GM12878 (cell line): ENCODE results near the gene S1PR1. TPM values are rescaled to one million over a fixed set of nuclear protein-coding genes. Genes with fewer than 3 reads are reported as not detected.

Experiments used
- ATAC-seq: fragments of 200-7000 bp; cut with Tn5 transposase; 3 replicates; pipeline ENCODE4 v1.9.1; 2020; ENCODE audit warnings: mild to moderate bottlenecking, moderate library complexity
- BruUV-seq: library from RNA; stranded (reverse); fragments of 400-500 nt; replicated peaks from 2 replicates; lab custom pipeline; 2021; lab: Mats Ljungman, UMichigan
- CTCF ChIA-PET: fragments of 300-600 bp; sonication (Branson Sonifier 250); formaldehyde crosslinking; extraction: SDS; loops from one replicate; lab custom pipeline; 2021; ENCODE audit warnings: inconsistent platforms; lab: Yijun Ruan, JAX
- POLR2A ChIA-PET: fragments of 350-600 bp; formaldehyde crosslinking; extraction: SDS; loops from one replicate; lab custom pipeline; 2021; ENCODE audit warnings: inconsistent platforms; lab: Charles Lee
- RAD21 ChIA-PET: fragments of 300-600 bp; sonication (Branson Sonifier 250); formaldehyde crosslinking; loops from one replicate; lab custom pipeline; 2023; ENCODE audit warnings: antibody characterized with exemption; ENCODE audit not compliant: unreplicated experiment; lab: Charles Lee
- SMC1A ChIA-PET: fragments of 300-600 bp; sonication (Branson Sonifier 250); formaldehyde crosslinking; loops from one replicate; lab custom pipeline; 2023; ENCODE audit not compliant: unreplicated experiment, uncharacterized antibody; lab: Charles Lee
- DNase-seq: peaks from one replicate; pipeline ENCODE4 v3.0.0-alpha.2; 2011; ENCODE audit warnings: low read depth, low spot score
- FAIRE-seq: peaks from 3 replicates; lab custom pipeline; 2011; peaks lifted over from hg19 to GRCh38; lab: Jason Lieb, UNC
- H2AFZ ChIP-seq: 2 replicates; pipeline ENCODE4 v1.6.0; 2011; ENCODE audit warnings: low read depth, low read length, control low read depth; ENCODE audit not compliant: control insufficient read depth
- H3K27ac ChIP-seq: 2 replicates; pipeline ENCODE4 v1.5.1; 2011; ENCODE audit warnings: control low read depth; ENCODE audit not compliant: control insufficient read depth, insufficient read depth
- H3K27me3 ChIP-seq, 2 experiments: replicated peaks in 1 of 2; 2 replicates each; pipeline versions ENCODE4 v1.6.0 to v1.6.1; 2011; ENCODE audit warnings: low read length in 1 of 2; ENCODE audit not compliant: control insufficient read depth in 2 of 2, insufficient read depth in 2 of 2
- H3K36me3 ChIP-seq, 2 experiments: 2 replicates each; pipeline ENCODE4 v1.5.1; 2011; ENCODE audit warnings: low read length in 1 of 2; ENCODE audit not compliant: control insufficient read depth in 2 of 2, insufficient read depth in 2 of 2
- H3K4me1 ChIP-seq: 2 replicates; pipeline ENCODE4 v1.6.1; 2011; ENCODE audit warnings: mild to moderate bottlenecking, low read length, moderate library complexity, mixed read lengths; ENCODE audit not compliant: control insufficient read depth, insufficient read depth
- H3K4me2 ChIP-seq: 2 replicates; pipeline ENCODE4 v1.6.0; 2011; ENCODE audit warnings: control low read depth; ENCODE audit not compliant: control insufficient read depth, insufficient read depth
- H3K4me3 ChIP-seq: fragments of 200-600 bp; sonication (generic); 2 replicates; pipeline ENCODE4 v1.5.1; 2016
- H3K79me2 ChIP-seq: 2 replicates; pipeline ENCODE4 v1.6.0; 2011; ENCODE audit warnings: low read length; ENCODE audit not compliant: control insufficient read depth, insufficient read depth
- H3K9ac ChIP-seq: 2 replicates; pipeline ENCODE4 v1.8.0; 2011; ENCODE audit warnings: low read length, control low read depth, mixed read lengths; ENCODE audit not compliant: control insufficient read depth, insufficient read depth
- H3K9me3 ChIP-seq: replicated peaks from 3 replicates; pipeline ENCODE4 v1.5.1; 2011; ENCODE audit warnings: mild to moderate bottlenecking, low read length; ENCODE audit not compliant: control insufficient read depth, insufficient read depth
- H4K20me1 ChIP-seq: 2 replicates; pipeline ENCODE4 v1.6.0; 2011; ENCODE audit not compliant: control insufficient read depth, insufficient read depth
- GABPA ChIP-seq: IDR thresholded peaks from 2 replicates; pipeline ENCODE4 v1.6.1; 2014; ENCODE audit warnings: antibody characterized with exemption, low read depth, mild to moderate bottlenecking, inconsistent platforms
- HDAC6 ChIP-seq: fragments of 200-600 bp; sonication (generic); IDR thresholded peaks from one replicate; pipeline ENCODE4 v1.8.0; 2017; ENCODE audit warnings: antibody characterized with exemption; ENCODE audit not compliant: unreplicated experiment
- MYB ChIP-seq: fragments of 150-350 bp; IDR thresholded peaks from 2 replicates; pipeline ENCODE4 v1.6.1; 2014; ENCODE audit warnings: mild to moderate bottlenecking, low read depth, low read length, borderline replicate concordance
- NR2C2 ChIP-seq: IDR thresholded peaks from 2 replicates; pipeline ENCODE4 v1.6.1; 2011; ENCODE audit warnings: borderline replicate concordance, low read depth; ENCODE audit not compliant: control insufficient read depth, insufficient read length
- SREBF1 ChIP-seq: IDR thresholded peaks from 2 replicates; pipeline ENCODE4 v1.6.1; 2012; ENCODE audit warnings: mild to moderate bottlenecking, low read length
- TAF1 ChIP-seq: IDR thresholded peaks from 2 replicates; pipeline ENCODE4 v1.6.1; 2011; ENCODE audit warnings: mild to moderate bottlenecking, low read depth, low read length, borderline replicate concordance
- YY1 ChIP-seq: IDR thresholded peaks from 2 replicates; pipeline ENCODE4 v1.6.1; 2011; ENCODE audit warnings: low read depth, mild to moderate bottlenecking, low read length
- ZBED1 ChIP-seq: IDR thresholded peaks from 2 replicates; pipeline ENCODE4 v1.6.1; 2016; ENCODE audit warnings: borderline replicate concordance
- ZNF384 ChIP-seq: IDR thresholded peaks from 2 replicates; pipeline ENCODE4 v1.6.1; 2012; ENCODE audit warnings: low read depth, mild to moderate bottlenecking, low read length, improper control_type of control experiment, borderline replicate concordance
- WGBS: methylation state at CpG from one replicate; pipeline ENCODE4 v1.1.6; 2016; ENCODE audit warnings: low lambda C conversion rate; ENCODE audit not compliant: insufficient replicate concordance, insufficient coverage; ENCODE audit errors: missing lambda C conversion rate; 5-methylcytosine and 5-hydroxymethylcytosine counted together
- in situ Hi-C: fragments of 300-500 bp; cut with MboI; formaldehyde crosslinking; loops from 9 replicates; pipeline ENCODE4 v1.14.3; 2018; ENCODE audit warnings: mixed read lengths
- intact Hi-C: fragments of 100-400 bp; cut with micrococcal nuclease; formaldehyde crosslinking; loops from one replicate; pipeline ENCODE4 v1.14.2; 2022; ENCODE audit not compliant: unreplicated experiment
- polyA plus RNA-seq, 11 experiments: library from polyadenylated mRNA; depleted of rRNA in 4 of 11; unstranded in 6 of 11; stranded (reverse) in 5 of 11; fragments of >200 nt; fragmentation: Nextera tagmentation in 4 of 11; fragmentation: Illumina TruSeq in 1 of 11; extraction: Ambion mirVana in 4 of 11; extraction: Trizol in 1 of 11; gene quantifications; 1 replicate in 1 of 11; 2 replicates in 10 of 11; pipeline versions ENCODE4 v1.2.1 to v1.2.3, GENCODE V29; 2011 to 2016; ENCODE audit warnings: inconsistent platforms in 2 of 11, missing spikeins in 2 of 11, low read depth in 1 of 11
- total RNA-seq, 4 experiments: library from RNA; depleted of rRNA in 3 of 4; stranded (reverse); fragments of >200 nt in 3 of 4; fragmentation: Illumina TruSeq in 1 of 4; extraction: Trizol in 1 of 4; gene quantifications; 2 replicates each; pipeline versions ENCODE4 v1.2.1 to v1.2.3, GENCODE V29; 2013 to 2021
- TF ChIP-seq, protein P1 (sequence below): IDR thresholded peaks from 2 replicates; pipeline ENCODE4 v1.6.1; 2011; ENCODE audit warnings: low read depth, mild to moderate bottlenecking, low read length, moderate library complexity, borderline replicate concordance; ENCODE audit errors: extremely low read depth
- TF ChIP-seq, protein P2 (sequence below): fragments of 450-650 bp; IDR thresholded peaks from 2 replicates; pipeline ENCODE4 v1.6.1; 2014; ENCODE audit warnings: mild to moderate bottlenecking
- TF ChIP-seq, protein P3 (sequence below): IDR thresholded peaks from 2 replicates; pipeline ENCODE4 v1.6.1; 2011; ENCODE audit warnings: borderline replicate concordance, low read depth, mild to moderate bottlenecking, moderate library complexity, low read length; ENCODE audit not compliant: insufficient read depth, poor library complexity, severe bottlenecking

Gene S1PR1
- total and polyA plus RNA-seq, 10 of the 15 experiments (the other 5 are each of a cell fraction or from before 2014, with no cell fraction given) = 3.8 to 59.4 (median 30.7) TPM

DNA sequence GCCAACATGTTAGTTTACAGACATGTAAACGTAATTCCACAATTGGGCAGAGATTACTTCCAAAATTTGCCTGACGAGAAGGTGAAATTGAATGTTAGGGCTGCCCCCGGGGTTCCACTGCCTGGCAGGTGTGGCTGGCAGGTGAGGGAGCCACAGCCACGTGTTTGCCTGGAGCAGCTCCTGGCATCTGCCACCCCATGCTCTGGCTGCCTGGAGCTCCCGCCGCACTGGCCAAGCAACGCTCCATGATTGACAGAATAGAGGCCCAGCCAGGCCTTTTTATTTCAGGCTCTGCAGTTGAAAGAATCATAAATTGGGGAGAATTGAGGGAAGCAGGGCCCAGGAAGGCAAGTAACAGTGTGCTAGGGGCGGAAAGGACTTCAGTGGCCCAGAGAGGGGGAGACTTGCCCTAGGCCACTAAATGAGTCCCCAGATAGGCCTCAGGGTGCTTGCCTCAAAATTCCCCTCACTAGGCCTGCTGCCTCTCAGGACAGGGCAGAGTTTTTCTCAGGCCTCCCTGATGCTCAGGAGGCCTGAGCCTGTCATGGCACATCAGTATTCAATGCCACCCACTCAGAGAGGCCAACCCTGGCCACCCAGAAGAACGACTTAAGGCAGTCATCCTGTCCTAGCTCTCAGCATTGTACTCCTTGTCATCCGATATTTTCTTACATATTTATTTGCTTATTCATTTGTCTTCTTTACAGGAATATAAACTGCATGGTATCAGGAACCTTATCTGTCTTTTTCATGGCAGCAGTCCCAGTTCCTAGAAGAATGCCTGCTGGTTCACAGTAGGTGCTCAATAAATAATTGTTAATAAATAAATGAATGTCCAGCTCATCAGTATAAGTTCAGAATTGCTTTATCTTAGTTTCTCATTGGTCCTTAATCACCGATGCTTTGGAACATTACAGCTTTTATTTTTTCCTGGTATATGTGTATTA, 16.6 kb upstream of the S1PR1 start:
- ATAC-seq (no peak), FAIRE-seq (no peak), DNase-seq (no peak)
- no TSS peak for BruUV-seq
- Histone ChIP-seq H4K20me1 (no peaks in the 10 kb centered on the region), H3K27me3 (no peaks in the 10 kb centered on the region), H3K9ac (no peak overlapping the region), H3K4me1 (peaks cover 12% of the 10 kb centered on the region), H3K4me2 (no peak overlapping the region), H3K79me2 (no peaks in the 10 kb centered on the region), H3K4me3 (no peak overlapping the region), H3K27ac (no peak overlapping the region), H2AFZ (no peak overlapping the region), H3K9me3 (no peaks in the 10 kb centered on the region), H3K36me3 (no peaks in the 10 kb centered on the region)
- ChIA-PET RAD21 (interaction anchor here (1.0 kb wide), 3 partner anchors 20 to 218 kb away, joined by 3 read pairs; no protein-coding TSS in a partner anchor), POLR2A (interaction anchor here (0.6 to 1.7 kb wide), 2 partner anchors 16 to 55 kb away, joined by 3 to 4 read pairs; no protein-coding TSS in a partner anchor), SMC1A (interaction anchor here (0.7 to 3.1 kb wide), 4 partner anchors 14 to 81 kb away, joined by 3 to 15 read pairs (median 4); no protein-coding TSS in a partner anchor), CTCF (interaction anchor here (1.3 to 3.0 kb wide), 3 partner anchors 18 to 83 kb away, joined by 3 to 14 read pairs (median 9); no protein-coding TSS in a partner anchor)
- TF ChIP-seq YY1 (no peak), HDAC6 (no peak), ZNF384 (no peak), MYB (no peak), GABPA (no peak), SREBF1 (no peak), TAF1 (no peak), ZBED1 (no peak), NR2C2 (no peak)
- TF ChIP-seq, protein P1, sequence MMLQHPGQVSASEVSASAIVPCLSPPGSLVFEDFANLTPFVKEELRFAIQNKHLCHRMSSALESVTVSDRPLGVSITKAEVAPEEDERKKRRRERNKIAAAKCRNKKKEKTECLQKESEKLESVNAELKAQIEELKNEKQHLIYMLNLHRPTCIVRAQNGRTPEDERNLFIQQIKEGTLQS = no peak
- TF ChIP-seq, protein P2, sequence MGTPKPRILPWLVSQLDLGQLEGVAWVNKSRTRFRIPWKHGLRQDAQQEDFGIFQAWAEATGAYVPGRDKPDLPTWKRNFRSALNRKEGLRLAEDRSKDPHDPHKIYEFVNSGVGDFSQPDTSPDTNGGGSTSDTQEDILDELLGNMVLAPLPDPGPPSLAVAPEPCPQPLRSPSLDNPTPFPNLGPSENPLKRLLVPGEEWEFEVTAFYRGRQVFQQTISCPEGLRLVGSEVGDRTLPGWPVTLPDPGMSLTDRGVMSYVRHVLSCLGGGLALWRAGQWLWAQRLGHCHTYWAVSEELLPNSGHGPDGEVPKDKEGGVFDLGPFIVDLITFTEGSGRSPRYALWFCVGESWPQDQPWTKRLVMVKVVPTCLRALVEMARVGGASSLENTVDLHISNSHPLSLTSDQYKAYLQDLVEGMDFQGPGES = no peak
- TF ChIP-seq, protein P3, sequence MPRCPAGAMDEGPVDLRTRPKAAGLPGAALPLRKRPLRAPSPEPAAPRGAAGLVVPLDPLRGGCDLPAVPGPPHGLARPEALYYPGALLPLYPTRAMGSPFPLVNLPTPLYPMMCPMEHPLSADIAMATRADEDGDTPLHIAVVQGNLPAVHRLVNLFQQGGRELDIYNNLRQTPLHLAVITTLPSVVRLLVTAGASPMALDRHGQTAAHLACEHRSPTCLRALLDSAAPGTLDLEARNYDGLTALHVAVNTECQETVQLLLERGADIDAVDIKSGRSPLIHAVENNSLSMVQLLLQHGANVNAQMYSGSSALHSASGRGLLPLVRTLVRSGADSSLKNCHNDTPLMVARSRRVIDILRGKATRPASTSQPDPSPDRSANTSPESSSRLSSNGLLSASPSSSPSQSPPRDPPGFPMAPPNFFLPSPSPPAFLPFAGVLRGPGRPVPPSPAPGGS = no peak
- intact Hi-C loops (no loop called here), in situ Hi-C loops (no loop called here)
- 88% methylated on average over 11 of the region's 11 CpGs for WGBS
